Erythroblast (primary cell): ENCODE data around the gene MEF2B.

Experiments
- GATA1 ChIP-seq: IDR thresholded peaks from 2 replicates; pipeline ENCODE4 v1.6.1; 2011; ENCODE audit warnings: low read depth, mild to moderate bottlenecking, control low read depth, low read length, moderate library complexity
- POLR2A ChIP-seq: IDR thresholded peaks from 2 replicates; pipeline ENCODE4 v1.6.1; 2011; ENCODE audit warnings: mild to moderate bottlenecking, low read length

DNA sequence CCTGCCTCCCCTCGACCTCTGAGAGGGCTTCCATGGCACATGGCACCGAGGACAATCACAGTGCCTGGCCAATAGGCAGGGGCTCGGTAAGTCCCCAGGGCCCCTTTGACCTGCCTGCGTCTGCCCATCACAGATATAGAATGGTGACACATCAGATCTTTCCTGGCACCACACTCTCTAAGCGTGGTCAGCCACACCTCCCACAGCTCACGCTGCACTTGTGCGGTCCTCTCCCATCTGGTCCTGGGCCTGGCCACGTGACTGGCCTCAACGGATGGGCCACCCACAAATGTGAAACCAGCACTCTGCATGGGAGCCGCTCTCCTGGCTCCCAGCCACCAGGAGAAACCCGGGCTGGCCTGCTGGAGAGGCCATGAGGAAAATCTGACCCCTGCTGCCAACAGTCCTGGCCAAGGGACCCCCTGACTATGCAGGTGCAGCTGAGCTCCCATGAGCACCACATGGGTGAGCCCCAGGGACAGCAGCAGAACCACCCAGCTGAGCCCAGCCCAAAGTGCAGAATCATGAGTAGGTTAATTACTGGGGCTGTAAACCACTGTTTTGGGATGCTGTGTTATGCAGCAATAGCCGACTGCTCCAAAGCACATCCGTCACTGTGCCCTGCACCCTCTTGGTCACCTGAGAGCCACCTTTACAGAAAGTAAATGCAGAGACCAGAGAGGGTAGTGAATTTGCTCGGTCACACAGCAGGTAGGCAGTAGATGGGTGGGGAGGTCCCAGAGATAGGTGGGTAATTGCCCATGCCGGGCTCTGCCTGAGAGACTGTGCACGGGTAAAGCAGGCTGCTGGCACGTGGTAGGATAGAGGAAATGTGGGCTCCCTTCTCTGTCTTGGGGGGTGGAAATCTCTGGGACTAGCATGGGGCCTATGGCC is 9.7 kb upstream of the MEF2B start:
- TF ChIP-seq POLR2A: no peak
- no peak for TF ChIP-seq GATA1
